Neural progenitor cell (in vitro differentiated cells): ENCODE results near the gene RNF224. TPM values are rescaled to one million over a fixed set of nuclear protein-coding genes. Genes with fewer than 3 reads are reported as not detected.
A peak's percentile ranks its signal among the peaks of the same experiment; 100 is the strongest.

Source experiments
- DNase-seq: peaks from one replicate; pipeline ENCODE4 v3.0.0-alpha.2; 2016; ENCODE audit warnings: low spot score
- H2AFZ ChIP-seq: fragments of 200-600 bp; sonication (generic); replicated peaks from 2 replicates; pipeline ENCODE4 v1.6.1; 2016; ENCODE audit warnings: antibody characterized with exemption
- H3F3A ChIP-seq: fragments of 200-600 bp; sonication (generic); 2 replicates; pipeline ENCODE4 v1.6.1; 2016; ENCODE audit warnings: antibody characterized with exemption, low read depth
- H3K27ac ChIP-seq: fragments of 200-600 bp; sonication (generic); 2 replicates; pipeline ENCODE4 v1.5.1; 2016; ENCODE audit warnings: mild to moderate bottlenecking
- H3K27me3 ChIP-seq: fragments of 200-600 bp; sonication (generic); 2 replicates; pipeline ENCODE4 v1.6.1; 2016; ENCODE audit warnings: mild to moderate bottlenecking, moderate library complexity
- H3K36me3 ChIP-seq: fragments of 200-600 bp; sonication (generic); 2 replicates; pipeline ENCODE4 v1.5.1; 2016
- H3K4me1 ChIP-seq: fragments of 200-600 bp; sonication (generic); 2 replicates; pipeline ENCODE4 v1.6.1; 2016; ENCODE audit warnings: mixed run types
- H3K4me2 ChIP-seq: fragments of 200-600 bp; sonication (generic); 2 replicates; pipeline ENCODE4 v1.6.1; 2016
- H3K4me3 ChIP-seq: fragments of 200-600 bp; sonication (generic); 2 replicates; pipeline ENCODE4 v1.5.1; 2016
- H3K79me2 ChIP-seq: fragments of 200-600 bp; sonication (generic); 2 replicates; pipeline ENCODE4 v1.6.1; 2016; ENCODE audit warnings: low read depth
- H3K9ac ChIP-seq: fragments of 200-600 bp; sonication (generic); 2 replicates; pipeline ENCODE4 v1.6.1; 2016
- H3K9me3 ChIP-seq: fragments of 200-600 bp; sonication (generic); 2 replicates; pipeline ENCODE4 v1.5.1; 2016; ENCODE audit warnings: low read depth
- H4K20me1 ChIP-seq: fragments of 200-600 bp; sonication (generic); 2 replicates; pipeline ENCODE4 v1.6.1; 2016; ENCODE audit warnings: low read depth
- H3K27ac Mint-ChIP-seq: 3 replicates; pipeline ENCODE4 v1.8.0; 2021; ENCODE audit warnings: mixed read lengths
- H3K27me3 Mint-ChIP-seq: 2 replicates; pipeline ENCODE4 v1.8.0; 2022; ENCODE audit warnings: low read depth, mild to moderate bottlenecking, inconsistent platforms, moderate library complexity, mixed read lengths; ENCODE audit not compliant: insufficient read depth
- H3K36me3 Mint-ChIP-seq: 3 replicates; pipeline ENCODE4 v1.8.0; 2021; ENCODE audit warnings: mixed read lengths
- H3K4me1 Mint-ChIP-seq: 3 replicates; pipeline ENCODE4 v1.8.0; 2021; ENCODE audit warnings: mixed read lengths
- H3K4me3 Mint-ChIP-seq: 3 replicates; pipeline ENCODE4 v1.8.0; 2021; ENCODE audit warnings: mild to moderate bottlenecking, moderate library complexity, mixed read lengths
- H3K9me3 Mint-ChIP-seq: 3 replicates; pipeline ENCODE4 v1.8.0; 2020; ENCODE audit warnings: mixed read lengths
- CTCF ChIP-seq: fragments of 200-600 bp; sonication (generic); IDR thresholded peaks from 2 replicates; pipeline ENCODE4 v1.5.1; 2017; ENCODE audit warnings: antibody characterized with exemption, mild to moderate bottlenecking
- EZH2 ChIP-seq: fragments of 200-600 bp; sonication (generic); IDR thresholded peaks from 2 replicates; pipeline ENCODE4 v1.6.1; 2017; ENCODE audit warnings: antibody characterized with exemption, mild to moderate bottlenecking, moderate library complexity
- EZH2phosphoT487 ChIP-seq: fragments of 200-600 bp; sonication (generic); IDR thresholded peaks from 2 replicates; pipeline ENCODE4 v1.6.1; 2017; ENCODE audit warnings: antibody characterized with exemption
- total RNA-seq: library from RNA; depleted of rRNA; stranded (reverse); fragments of >200 nt; gene quantifications from 2 replicates; pipeline ENCODE4 v1.2.3, GENCODE V29; 2015; ENCODE audit warnings: low replicate concordance

The RNF224 gene
- total RNA-seq, 1 donor from 2014 or later: not detected

- H3K27ac Mint-ChIP-seq: no peak overlapping the region
- no peaks in the 10 kb centered on the region for H3K9me3 Mint-ChIP-seq
- no peak overlapping the region for H3K27ac ChIP-seq
These were observed 32.4 kb upstream of the RNF224 start for GRCh38 chr9:137194909-137195308.

GRCh38 chr9:137195525-137196220 lies 31.6 kb upstream of the RNF224 start:
- TF ChIP-seq EZH2phosphoT487 (no peak), EZH2 (no peak), CTCF (no peak)
- no peak overlapping the region for H3K27ac ChIP-seq
- no peaks in the 10 kb centered on the region for H3K36me3 ChIP-seq
- H3K4me3 Mint-ChIP-seq: no peak overlapping the region
- H3K4me2 ChIP-seq: no peak overlapping the region
- no peak for DNase-seq
- H3K79me2 ChIP-seq: peaks cover 24% of the 10 kb centered on the region
- H3K4me1 ChIP-seq: peaks cover 7% of the 10 kb centered on the region
- H4K20me1 ChIP-seq: peaks cover 73% of the 10 kb centered on the region
- no peak overlapping the region for H2AFZ ChIP-seq
- no peaks in the 10 kb centered on the region for H3F3A ChIP-seq
- peaks cover 14% of the 10 kb centered on the region for H3K4me1 Mint-ChIP-seq
- peaks cover 7% of the 10 kb centered on the region for H3K27me3 ChIP-seq
- H3K9me3 Mint-ChIP-seq: no peaks in the 10 kb centered on the region
- no peak overlapping the region for H3K27ac Mint-ChIP-seq
- H3K36me3 Mint-ChIP-seq: no peaks in the 10 kb centered on the region
- H3K9me3 ChIP-seq: no peaks in the 10 kb centered on the region
- H3K27me3 Mint-ChIP-seq: peaks cover 4% of the 10 kb centered on the region
- no peak overlapping the region for H3K9ac ChIP-seq
- no peak overlapping the region for H3K4me3 ChIP-seq

More at GRCh38 chr9:137194909-137195308, 32.4 kb upstream of the RNF224 start:
- H3K4me1 ChIP-seq: peaks cover 7% of the 10 kb centered on the region
- no peak overlapping the region for H3K4me2 ChIP-seq
- no peaks in the 10 kb centered on the region for H3F3A ChIP-seq
- no peaks in the 10 kb centered on the region for H3K9me3 ChIP-seq
- no peak overlapping the region for H2AFZ ChIP-seq
- peaks cover 4% of the 10 kb centered on the region for H3K27me3 Mint-ChIP-seq
- H4K20me1 ChIP-seq: peaks cover 73% of the 10 kb centered on the region
- no peak for DNase-seq
- peaks cover 6% of the 10 kb centered on the region for H3K27me3 ChIP-seq
- peaks cover 24% of the 10 kb centered on the region for H3K79me2 ChIP-seq
- H3K4me3 Mint-ChIP-seq: no peak overlapping the region
- no peak overlapping the region for H3K9ac ChIP-seq
- no peaks in the 10 kb centered on the region for H3K36me3 Mint-ChIP-seq
- no peak overlapping the region for H3K4me3 ChIP-seq
- no peak for TF ChIP-seq CTCF
- no peak for TF ChIP-seq EZH2phosphoT487
- TF ChIP-seq EZH2: no peak
- H3K36me3 ChIP-seq: no peaks in the 10 kb centered on the region
- H3K4me1 Mint-ChIP-seq: peaks cover 17% of the 10 kb centered on the region

- no peaks in the 10 kb centered on the region for H3K9me3 Mint-ChIP-seq
- Histone ChIP-seq H3K4me1 (peaks cover 12% of the 10 kb centered on the region), H4K20me1 (peaks cover 71% of the 10 kb centered on the region), H3K36me3 (no peaks in the 10 kb centered on the region), H3K9ac (no peak overlapping the region), H3K27ac (no peak overlapping the region), H3K79me2 (peaks cover 38% of the 10 kb centered on the region), H3K9me3 (no peaks in the 10 kb centered on the region), H3K4me3 (no peak overlapping the region), H2AFZ (no peak overlapping the region), H3F3A (peaks cover 17% of the 10 kb centered on the region), H3K27me3 (peaks cover 7% of the 10 kb centered on the region), H3K4me2 (no peak overlapping the region)
- peak overlapping the region; percentile 63 for H3K4me3 Mint-ChIP-seq
- H3K27me3 Mint-ChIP-seq: peaks cover 10% of the 10 kb centered on the region
- peaks cover 20% of the 10 kb centered on the region for H3K4me1 Mint-ChIP-seq
- TF ChIP-seq CTCF: no peak
- no peak for TF ChIP-seq EZH2
- no peak for TF ChIP-seq EZH2phosphoT487
- DNase-seq: no peak
- no peak overlapping the region for H3K27ac Mint-ChIP-seq
- peaks cover 4% of the 10 kb centered on the region for H3K36me3 Mint-ChIP-seq
These were observed 29.0 kb upstream of the RNF224 start for GRCh38 chr9:137198051-137198901.
